Middle frontal gyrus (tissue), 1 donor: ENCODE measurements around the gene PRCD.

ENCODE experiments used
- DNase-seq: peaks from one replicate; pipeline ENCODE4 v3.0.0-alpha.2; 2015; ENCODE audit warnings: low spot score; ENCODE audit errors: extremely low spot score

PRCD gene, protein sequence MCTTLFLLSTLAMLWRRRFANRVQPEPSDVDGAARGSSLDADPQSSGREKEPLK

DNA sequence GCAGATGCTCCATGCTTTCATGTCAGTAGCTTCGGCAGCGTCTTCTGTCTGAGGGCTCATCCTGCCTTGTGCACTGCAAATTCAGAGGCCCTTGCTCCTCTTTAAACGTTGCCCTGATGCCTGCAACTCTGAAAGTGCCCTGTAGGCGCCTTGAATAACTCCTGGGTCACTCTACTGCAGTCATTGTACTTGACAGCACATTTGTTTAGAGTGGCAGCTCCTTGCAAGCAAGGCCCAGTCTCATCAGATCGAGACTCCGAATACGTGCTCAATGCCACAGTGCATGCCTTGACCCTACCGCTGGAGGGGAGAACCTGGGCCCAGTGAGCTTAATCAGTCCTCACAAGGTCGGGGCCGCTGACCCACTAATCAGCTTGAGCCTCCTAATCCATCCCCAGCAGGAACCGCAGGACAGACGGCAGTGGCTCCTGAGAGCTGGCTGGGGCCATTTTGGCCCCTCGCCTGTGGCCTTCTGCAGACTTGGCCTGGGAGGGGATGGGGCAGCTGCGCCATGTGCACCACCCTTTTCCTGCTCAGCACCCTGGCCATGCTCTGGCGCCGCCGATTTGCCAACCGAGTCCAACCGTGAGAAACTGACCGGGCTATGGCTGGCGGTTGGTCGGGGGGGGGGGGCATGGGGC lies at the start of gene PRCD:
Gene PRCD (plus strand): TSS at position 414 of the 641 bp plus-strand sequence. CDS start 98 bp downstream, at position 512.
- DNase-seq: no peak

DNA sequence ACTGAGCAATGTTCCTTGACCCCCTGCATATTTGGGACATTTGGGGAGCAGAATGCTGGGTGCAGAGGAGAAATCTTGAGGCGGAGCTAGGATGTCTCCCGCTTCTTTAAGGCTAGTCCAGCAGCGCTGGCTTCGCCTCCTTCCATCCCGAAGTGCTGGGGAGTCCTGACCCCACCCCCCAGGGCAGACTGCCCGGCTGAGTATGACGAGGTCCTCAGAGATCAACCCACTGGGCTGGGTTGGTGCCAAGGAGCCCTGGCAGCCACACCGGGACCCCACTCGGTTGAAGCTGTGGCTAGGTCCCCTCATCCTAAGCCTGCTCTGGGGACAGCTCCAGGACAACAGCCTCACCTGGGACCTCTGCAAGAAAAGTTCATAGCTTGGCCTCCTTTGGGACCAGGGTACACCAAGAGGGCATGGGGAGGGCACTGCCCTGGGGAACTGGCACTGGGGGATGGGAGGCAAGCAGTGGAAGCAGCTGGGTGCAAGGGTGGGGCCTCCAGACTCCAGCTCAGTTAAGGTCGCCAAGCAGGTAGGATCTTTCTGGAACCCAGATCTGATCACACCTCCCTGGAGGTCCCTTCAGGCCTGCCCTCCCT lies 49.6 kb upstream of the PRCD start:
- no peak for DNase-seq

DNA sequence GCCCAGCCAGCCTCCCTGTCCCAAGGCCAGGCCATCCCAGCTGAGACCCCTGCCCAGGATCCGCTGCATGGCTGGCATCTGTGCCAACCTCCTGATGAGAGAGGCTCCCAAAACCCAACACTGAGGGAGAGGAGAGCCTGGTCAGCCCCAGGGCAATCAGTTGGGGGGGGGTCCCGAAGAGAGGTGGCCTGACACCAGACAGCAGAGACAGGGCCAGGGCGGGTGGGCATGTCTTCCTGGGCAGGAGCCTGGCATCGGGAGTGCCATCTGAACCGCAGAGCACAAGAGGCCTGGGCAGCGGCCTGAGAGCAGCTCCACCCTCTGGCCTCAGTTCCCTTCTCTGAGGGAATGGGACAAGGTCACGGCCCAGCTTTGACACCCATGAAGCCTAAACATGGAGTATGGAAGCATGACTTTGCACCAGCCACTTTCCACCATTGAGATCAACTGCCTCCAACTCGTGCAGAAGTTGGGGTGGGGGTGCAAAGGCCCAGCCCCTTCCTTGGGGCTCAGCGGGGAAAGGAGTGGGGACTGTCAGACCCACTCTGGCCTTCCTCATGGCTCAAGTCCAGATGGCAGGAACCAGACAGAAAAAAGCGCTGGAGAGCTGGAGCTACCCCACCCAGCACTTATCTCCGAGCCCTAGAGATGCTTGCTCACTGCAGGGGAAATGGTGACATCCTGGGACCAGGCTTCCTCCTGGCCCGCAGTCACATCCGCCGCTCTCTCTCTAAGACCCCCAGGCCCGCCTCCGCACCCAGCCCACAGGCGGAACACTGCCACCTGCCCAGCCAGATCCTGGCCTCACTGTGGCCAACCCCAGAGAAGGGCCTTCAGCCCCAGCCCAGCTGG lies 48.3 kb upstream of the PRCD start:
- no peak for DNase-seq

DNA sequence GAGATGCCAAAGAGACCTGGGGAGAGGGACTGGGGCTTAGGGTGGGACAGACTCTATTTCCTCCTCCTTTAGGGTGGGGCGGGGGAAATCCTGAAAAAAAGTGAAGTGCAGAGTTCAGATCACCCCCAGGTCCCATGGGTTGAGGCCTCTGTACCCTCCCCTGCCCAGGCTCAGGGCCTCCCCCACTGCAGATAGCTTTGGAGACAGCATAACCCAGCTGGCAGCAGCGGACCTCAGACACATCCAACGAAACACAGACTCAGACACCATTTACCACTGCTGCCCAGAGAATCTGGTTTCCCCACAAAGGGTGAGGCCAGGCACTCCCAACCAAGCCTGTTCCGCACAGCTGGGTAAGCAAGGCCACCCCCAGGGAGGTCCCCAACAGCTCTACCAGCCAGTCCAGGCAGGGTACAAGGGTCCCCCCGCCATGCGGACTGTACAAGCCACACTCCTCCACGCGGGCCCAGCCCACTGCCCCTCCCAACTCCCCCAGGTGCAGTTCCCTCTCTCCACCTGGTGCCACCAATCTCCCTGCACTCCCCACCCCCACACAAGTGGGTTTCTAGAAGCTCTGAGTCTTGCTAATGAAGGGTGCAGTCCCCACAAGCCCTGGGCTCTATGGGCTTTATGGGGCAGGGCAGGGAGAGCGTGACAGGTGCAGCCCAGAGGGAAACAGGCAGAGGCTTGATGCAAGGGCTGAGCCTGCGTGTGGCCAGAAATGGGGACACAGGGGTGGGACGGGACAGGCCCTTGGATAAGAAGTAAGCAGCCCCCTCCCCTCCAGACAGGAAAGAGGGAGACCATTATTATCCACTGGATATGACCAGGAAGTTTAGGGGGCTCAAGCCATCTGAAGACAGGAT lies 47.5 kb upstream of the PRCD start:
- DNase-seq: no peak

DNA sequence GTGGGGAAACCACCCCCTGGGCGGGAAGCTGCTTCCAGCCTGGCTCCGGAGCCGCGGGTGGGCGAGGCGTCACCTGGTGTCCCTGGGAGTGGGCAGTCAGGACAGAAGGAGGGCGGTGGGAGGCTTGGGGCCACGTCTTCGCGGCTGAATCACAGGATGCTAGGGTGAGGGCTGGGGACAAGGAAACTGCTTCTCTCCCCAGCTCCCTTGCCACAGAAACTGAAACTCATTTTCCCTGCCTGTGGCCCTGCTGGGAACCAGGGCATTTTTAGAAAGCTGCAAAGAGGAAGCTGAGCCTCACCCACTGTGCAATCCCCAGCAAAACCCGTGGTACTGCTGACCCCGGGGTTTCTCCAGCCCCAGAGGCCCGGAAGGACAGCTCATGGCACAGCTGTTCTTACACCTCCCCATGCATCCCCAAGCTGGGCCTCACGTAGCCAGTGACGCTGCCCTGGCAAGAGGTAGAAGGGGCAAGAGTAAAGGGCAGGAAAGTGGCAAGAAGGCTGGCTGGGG lies 46.8 kb upstream of the PRCD start:
- no peak for DNase-seq

DNA sequence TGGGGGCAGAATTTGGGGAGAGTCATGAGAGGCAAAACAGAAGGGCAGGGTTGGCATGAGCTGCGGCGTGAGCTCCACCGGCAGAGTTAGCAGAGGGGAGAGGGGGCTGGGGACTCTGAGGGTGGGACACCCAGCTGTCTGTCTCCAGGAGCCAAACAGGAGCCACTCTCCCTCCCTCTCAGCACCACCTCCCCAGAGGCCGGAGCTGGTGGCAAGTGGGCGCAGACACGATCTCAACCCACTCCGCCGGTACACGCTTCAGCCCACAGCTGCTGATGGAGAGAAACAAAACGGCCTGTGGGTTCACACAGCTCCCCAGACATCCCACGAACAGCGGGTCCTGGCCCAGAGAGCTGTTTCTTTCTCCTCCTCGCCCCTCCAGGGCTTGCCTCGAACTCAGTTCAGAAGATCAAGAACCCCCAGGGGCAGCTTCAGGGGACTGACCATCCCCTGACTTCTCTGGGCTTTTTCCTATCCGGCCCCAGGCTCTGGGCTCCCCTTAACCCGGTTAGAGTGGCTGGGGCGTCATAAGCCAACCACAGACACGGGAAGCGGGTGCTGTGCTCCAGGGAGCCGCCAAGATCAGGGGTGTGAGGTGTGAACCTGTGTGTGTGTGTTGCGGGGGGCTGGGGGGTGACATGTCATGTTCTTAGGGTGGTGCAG lies 46.2 kb upstream of the PRCD start:
- no peak for DNase-seq

DNA sequence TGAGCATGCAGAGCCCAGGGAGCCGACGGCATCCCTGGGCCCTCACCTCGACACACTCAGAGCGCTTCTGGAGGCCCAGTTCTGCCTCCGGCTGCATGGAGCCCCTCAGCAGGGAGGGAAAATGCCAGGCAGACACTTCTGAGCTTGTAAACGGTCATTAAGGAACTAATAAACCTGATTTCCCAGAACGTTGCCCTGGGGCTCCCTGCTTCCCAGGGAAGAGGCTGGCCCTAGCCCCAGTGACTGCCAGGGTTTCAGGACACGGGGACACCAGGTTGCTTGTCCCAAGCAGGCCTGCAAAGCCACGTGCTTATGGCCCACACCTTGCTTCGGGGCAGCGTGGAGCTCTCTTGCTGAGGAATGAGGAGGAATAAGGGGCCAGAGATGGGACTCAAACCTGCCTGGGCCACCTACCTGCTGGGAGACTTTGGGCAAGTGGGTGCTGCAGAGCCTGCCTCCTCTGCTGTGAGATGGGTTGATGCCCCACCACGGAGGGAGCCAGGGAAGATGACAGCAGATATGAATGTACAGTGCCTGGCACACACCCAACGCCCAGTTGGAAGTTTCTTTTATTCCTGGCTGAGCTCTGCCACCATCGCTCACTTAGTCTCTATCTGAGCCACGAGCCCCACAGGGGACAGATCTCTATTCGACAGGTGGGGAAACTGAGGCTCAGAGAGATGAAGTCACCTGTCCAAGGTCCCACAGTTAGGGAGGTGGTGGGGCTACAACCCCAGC lies 44.0 kb upstream of the PRCD start:
- no peak for DNase-seq

DNA sequence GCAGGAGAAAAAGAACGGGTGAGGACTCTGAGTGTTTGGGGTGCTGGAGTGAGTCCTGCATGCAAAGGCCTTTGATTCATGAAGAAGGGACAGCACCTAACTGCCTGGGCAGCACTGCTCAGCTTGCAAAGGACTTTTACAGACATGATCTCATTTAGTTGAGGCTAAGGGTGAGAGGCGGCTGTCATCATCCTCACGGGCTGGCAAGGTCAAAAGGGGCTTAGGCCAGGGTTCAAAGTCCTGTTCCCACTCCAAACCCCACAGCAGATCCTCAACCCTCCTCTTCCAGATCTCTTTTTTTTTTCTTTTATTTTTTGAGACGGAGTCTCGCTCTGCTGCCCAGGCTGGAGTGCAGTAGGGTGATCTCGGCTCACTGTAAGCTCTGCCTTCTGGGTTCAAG lies 43.4 kb upstream of the PRCD start:
- DNase-seq: no peak

DNA sequence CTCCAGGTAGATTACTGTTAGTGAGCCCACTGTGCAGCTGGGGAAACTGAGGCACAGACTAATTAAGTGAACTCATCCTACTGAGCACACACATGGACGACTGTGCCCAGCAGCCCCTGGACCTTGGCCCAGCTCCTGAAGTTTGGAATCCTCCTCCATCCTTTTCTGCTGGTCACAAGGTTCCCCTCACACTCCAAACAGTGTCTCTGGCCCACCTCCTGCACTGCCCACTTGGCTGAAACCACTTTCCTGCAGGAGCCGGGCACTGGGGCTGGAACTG lies 42.2 kb upstream of the PRCD start:
- no peak for DNase-seq

DNA sequence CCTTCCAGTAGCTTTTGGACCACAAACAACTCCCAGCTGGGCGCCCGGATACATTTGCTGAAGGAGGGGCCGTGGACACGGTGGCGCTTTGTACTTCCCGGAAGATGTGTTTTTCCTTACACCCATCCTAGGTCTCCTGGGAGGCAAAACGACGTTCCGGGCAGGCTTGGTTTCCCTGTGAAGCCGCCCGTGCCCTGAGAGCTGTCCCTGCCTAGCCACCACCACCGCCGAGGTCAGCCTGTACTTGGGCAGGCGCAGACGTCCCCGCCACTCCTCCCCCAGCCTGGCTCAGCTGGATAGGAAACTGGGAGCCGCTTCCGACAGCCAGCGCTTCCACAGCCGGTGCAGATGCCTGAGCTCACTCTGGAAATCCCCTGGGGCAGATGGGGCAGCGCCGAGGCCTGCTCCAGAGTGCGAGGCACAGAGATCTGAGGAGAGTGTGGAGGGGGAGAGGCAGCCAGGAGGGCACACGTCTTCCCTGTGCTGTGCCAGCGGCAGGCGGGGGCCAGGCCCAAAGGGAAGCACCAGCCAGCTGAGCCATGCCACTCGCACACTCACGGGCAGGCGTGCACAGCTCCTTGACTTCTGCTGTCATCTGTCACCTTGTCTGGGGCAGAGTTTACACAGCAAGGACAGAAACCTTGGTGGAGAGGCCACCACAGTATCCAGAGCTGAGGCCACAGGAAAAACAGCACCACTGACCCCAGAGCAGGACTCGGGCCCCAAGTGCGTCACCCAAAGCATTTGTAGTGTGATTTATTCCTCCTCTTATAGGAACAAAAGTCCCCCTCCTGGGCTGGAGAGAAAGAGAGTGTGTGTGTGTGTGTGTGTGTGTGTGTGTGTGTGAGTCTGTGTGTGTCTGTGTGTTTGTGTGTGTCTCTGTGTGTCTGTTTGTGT lies 41.6 kb upstream of the PRCD start:
- DNase-seq: no peak

DNA sequence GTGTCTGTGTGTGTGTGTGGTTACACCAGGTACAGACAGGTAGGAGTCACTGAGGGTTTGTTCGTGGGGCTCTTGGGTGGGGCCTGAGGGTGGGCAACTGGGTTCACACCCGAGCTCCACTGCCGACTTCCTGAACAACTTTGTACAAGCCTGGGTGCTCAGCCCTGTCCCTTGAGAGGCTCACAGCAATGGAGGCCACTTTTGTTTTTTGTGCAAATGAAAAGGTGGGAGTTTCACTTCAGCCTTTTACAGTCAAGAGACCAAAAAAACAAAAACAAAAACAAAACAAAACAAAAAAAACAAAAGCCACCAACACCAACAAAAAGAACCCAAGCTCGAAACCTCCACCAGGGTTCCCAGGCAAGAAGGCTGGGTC lies 41.0 kb upstream of the PRCD start:
- no peak for DNase-seq

DNA sequence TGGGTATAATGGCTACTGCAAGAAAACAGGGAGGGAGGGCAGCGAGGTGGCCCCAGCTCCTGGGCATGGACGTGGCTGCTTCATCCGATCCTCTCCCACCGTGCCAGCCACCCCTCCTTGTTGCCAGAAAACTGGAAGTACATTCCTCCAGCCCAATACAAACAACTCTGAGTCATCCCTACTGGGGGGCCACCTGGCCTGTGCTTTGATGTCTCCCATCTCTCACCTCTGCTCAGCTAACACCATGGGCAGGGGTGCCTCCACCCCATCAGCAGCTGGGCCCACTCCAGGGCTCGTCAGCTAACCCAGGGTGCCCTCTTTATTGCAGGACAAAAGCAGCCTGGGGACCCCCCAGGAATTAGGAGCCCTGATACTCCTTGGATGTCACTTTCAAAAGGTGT lies 40.6 kb upstream of the PRCD start:
- no peak for DNase-seq

DNA sequence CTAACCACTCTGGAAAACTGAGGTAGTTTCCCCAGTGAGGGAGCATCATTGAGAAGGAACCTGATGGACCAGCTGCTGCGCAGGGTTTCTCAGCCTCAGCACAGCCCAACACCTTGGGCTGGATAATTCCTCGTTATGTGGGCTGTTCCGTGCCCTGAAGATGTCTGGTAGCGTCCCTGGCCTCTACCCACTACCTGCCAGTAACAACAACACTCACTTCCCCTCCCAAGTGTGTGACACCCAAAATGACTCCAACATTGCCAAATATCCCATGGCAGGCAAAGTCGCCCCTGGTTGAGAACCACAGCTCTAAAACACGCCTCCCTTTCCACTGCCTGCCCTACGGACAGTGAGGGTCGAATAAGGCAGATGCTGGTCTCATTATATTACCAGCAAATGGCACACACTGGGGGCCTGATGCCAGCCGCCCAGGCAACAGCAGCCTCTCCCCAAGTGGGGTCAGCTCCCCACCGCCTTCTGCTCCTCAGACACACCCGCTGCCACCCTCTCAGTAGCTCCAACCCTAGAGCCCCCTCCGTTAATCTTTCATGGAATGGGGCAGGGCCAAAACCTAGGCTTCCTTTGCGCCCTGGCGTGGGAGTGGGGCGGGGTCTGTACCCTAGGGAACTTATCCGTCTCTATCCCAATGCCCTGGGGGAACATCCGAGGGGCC lies 39.6 kb upstream of the PRCD start:
- DNase-seq: no peak

DNA sequence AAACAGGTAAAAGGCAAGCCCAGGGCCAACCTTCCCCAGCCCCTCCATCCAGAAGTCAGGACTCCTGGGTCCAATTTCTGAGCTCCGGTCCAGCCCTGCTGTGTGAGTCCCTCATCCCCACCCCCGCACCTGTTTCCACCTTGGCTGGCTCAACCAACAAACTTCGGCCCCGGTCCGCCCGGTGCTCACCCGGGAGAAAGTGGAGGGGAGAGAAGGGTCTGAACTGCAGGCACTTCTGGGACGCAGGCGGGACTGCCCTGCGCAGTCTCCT lies 39.2 kb upstream of the PRCD start:
- DNase-seq: no peak

DNA sequence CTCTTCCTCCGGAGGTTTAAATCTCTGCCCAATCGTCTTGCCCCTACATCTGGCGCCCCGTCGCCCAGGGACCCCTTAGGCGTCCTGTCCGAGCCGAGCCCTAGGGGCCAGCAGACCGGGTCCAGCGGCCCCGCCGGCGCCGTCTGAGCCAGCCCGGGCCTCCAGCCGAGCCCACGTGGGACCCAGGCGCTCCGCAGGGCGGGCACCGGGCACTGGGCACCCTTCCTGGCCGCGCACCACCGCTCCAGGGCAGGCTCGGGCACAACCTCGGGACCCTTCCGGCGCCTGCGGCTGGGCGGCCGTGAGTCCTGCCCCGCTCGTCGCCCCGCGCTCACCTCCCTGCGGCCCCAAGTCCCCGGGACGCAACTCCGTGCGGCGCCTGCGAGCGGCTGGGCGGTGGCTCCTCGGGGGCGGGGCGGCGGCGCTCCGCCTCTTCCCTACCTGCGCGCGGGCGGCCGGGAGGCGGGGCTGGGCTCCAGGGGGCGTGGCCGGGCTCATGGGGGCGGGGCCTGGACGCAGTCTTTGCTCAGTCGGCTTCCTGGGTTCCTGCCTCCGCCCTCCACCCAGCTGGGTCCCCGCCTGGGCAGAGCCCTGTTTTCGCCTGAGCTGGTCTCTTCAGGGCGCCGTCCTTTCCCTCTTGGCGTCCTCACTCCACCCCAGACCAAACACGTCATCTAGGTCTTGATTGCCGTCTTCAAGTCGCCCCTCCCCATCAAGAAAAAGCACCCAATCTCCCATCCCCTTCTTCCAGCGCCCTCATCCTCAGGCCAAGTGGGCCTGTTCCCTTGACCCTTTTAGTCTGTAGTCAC lies 38.6 kb upstream of the PRCD start, which contains the start of gene RHBDF2:
Gene RHBDF2 (minus strand): TSS at position 406 of the 809 bp plus-strand sequence. CDS start 19,899 bp downstream, outside the sequence.
- DNase-seq: no peak

DNA sequence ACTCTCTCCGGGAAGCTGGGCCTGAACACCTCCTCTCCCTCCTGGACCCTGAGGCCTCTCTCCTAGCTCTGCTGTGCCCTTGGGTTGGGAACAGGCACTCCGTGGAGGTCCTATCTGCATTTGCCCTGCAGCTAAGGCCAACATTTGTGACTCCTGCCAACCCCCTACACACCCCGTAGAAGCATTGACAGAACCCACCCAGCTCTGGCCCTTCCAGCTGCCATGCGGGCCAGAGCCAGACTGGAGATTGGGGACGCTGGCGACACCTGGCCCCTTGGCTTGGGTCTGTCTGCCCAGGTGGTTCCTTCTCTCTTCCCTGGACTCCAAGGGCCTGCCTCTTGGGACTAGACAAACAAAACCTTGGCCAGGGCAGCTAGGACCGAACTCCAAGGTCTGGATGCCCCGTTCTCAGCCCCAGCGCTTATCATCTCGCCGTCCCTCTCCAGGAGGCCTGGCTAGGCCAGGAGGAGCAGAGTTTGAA lies 38.0 kb upstream of the PRCD start:
- no peak for DNase-seq

DNA sequence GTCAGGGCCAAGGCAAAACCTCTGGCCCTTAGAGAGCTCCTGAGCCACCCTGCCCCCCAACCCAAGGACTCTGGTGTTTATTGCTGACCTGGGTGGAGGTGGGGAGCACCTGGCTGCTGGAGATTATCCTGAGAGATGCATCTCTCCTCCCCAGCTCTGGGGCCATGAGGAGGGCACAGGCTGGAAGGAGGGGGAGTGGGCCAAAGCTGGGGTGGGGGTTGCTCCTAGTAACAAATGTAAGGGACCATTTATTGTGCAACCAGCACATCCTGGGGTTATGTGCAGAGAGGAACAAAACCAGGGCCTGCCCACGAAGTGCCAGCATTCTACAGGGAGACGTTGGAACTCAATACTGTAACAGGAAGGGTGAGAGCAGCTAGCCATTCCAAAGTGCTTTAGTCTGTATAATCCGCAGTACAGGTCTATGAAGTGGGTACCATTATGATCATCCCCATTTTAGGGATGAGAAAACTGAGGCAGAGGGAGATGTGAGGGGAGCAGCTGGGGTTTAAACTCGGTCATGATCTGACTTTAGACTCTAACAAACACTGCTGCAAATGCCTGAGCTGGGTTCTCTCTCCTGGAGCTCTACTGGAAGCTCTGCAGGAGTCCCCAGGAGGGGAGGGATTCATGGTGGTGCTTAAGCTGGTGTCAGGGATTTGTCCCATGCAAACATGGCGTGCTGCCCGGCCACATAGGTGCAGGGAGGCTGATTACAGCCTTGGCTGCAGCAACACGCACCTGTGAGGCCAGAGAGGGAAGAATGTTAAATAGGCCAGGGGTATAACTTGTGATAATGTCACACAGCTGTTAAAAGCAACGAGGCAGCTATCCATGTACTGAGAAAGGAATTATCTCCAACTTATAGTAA lies 37.3 kb upstream of the PRCD start:
- no peak for DNase-seq
